ENCODE measurements around the gene ADARB2.

DNA sequence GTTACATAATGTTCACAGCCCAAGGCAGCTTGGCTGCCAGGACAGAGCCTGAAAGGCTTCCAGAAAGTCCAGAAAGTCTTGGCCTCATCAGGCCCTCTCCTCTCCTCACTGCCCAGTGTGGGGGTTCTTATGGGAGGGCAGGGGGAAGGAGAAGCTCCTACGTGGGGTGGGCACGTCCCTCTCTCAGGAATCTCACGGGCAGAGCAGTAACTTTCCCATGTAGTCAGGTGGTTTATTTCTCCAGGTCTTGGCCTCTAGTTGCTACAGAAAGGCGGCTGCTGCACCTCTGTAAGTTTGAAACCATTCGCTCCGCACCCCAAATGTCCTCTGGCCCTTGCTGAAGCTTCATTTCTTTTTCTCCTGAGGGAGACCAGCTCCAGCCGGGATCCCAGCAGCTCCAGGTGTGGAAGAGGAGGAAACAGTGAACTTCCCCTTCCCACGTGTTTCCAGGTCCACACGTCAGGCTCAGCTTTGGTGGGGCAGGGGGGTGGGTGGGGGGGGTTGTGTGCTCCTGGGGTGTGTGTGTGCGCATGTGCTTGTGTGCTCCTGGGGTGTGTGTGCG lies 360.9 kb downstream of the ADARB2 start:
- TF ChIP-seq TAF1 (IDR thresholded peaks at IDR 0.05; ENCODE audit: borderline replicate concordance, low read depth, low read length) (no peak), FOXM1 (IDR thresholded peaks at IDR 0.05; ENCODE audit: low read depth, low read length) (no peak), CTCF (IDR thresholded peaks at IDR 0.05 in 2 of 3, conservative IDR thresholded peaks at IDR 0.05 in 1 of 3; ENCODE audit: control insufficient read depth in 2 of 3, extremely low read depth in 1 of 3, insufficient read depth in 1 of 3, low read depth in 3 of 3, low read length in 3 of 3) (no peak), ZNF274 (IDR thresholded peaks at IDR 0.05; ENCODE audit: insufficient read depth, insufficient read length) (no peak)
- TF ChIP-seq, protein P1, sequence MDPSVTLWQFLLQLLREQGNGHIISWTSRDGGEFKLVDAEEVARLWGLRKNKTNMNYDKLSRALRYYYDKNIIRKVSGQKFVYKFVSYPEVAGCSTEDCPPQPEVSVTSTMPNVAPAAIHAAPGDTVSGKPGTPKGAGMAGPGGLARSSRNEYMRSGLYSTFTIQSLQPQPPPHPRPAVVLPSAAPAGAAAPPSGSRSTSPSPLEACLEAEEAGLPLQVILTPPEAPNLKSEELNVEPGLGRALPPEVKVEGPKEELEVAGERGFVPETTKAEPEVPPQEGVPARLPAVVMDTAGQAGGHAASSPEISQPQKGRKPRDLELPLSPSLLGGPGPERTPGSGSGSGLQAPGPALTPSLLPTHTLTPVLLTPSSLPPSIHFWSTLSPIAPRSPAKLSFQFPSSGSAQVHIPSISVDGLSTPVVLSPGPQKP (IDR thresholded peaks at IDR 0.05; ENCODE audit: low read depth, low read length) = no peak

Data from GM12878 (cell line).